Hepatocyte (in vitro differentiated cells): ENCODE measurements around the gene SOS2. TPM values are rescaled to one million over a fixed set of nuclear protein-coding genes. Genes with fewer than 3 reads are reported as not detected.

Source experiments
- DNase-seq: peaks from one replicate; pipeline ENCODE4 v3.0.0-alpha.2; 2016; ENCODE audit warnings: low spot score
- H2AFZ ChIP-seq: fragments of 200-600 bp; sonication (generic); 2 replicates; pipeline ENCODE4 v1.6.0; 2016; ENCODE audit warnings: antibody characterized with exemption, mild to moderate bottlenecking
- H3K27ac ChIP-seq: fragments of 200-600 bp; sonication (generic); 2 replicates; pipeline ENCODE4 v1.5.1; 2016; ENCODE audit warnings: mild to moderate bottlenecking
- H3K27me3 ChIP-seq: fragments of 200-600 bp; sonication (generic); 2 replicates; pipeline ENCODE4 v1.6.1; 2016
- H3K36me3 ChIP-seq: fragments of 200-600 bp; sonication (generic); replicated peaks from 2 replicates; pipeline ENCODE4 v1.5.1; 2016; ENCODE audit warnings: low read depth; ENCODE audit not compliant: insufficient read depth
- H3K4me1 ChIP-seq: fragments of 200-600 bp; sonication (generic); 2 replicates; pipeline ENCODE4 v1.5.1; 2016; ENCODE audit warnings: mild to moderate bottlenecking, moderate library complexity; ENCODE audit not compliant: insufficient read depth
- H3K4me2 ChIP-seq: fragments of 200-600 bp; sonication (generic); 2 replicates; pipeline ENCODE4 v1.6.0; 2016
- H3K4me3 ChIP-seq: fragments of 200-600 bp; sonication (generic); 2 replicates; pipeline ENCODE4 v1.5.1; 2016; ENCODE audit warnings: mild to moderate bottlenecking
- H3K79me2 ChIP-seq: fragments of 200-600 bp; sonication (generic); 2 replicates; pipeline ENCODE4 v1.6.0; 2017; ENCODE audit warnings: mild to moderate bottlenecking
- H3K9me2 ChIP-seq: fragments of 200-600 bp; sonication (generic); replicated peaks from 2 replicates; pipeline ENCODE4 v1.6.0; 2017; ENCODE audit warnings: mild to moderate bottlenecking; ENCODE audit not compliant: insufficient read depth
- H3K9me3 ChIP-seq: fragments of 200-600 bp; sonication (generic); 2 replicates; pipeline ENCODE4 v1.5.1; 2016; ENCODE audit warnings: low read depth, mild to moderate bottlenecking
- H4K20me1 ChIP-seq: fragments of 200-600 bp; sonication (generic); 2 replicates; pipeline ENCODE4 v1.6.0; 2016; ENCODE audit warnings: mild to moderate bottlenecking; ENCODE audit not compliant: insufficient read depth, poor library complexity, severe bottlenecking
- CTCF ChIP-seq: fragments of 200-600 bp; sonication (generic); IDR thresholded peaks from 2 replicates; pipeline ENCODE4 v1.5.1; 2016; ENCODE audit warnings: antibody characterized with exemption, mild to moderate bottlenecking; ENCODE audit not compliant: poor library complexity
- EZH2 ChIP-seq: fragments of 200-600 bp; sonication (generic); IDR thresholded peaks from 2 replicates; pipeline ENCODE4 v1.6.1; 2016; ENCODE audit warnings: antibody characterized with exemption, mild to moderate bottlenecking, borderline replicate concordance
- EZH2phosphoT487 ChIP-seq: fragments of 200-600 bp; sonication (generic); IDR thresholded peaks from one replicate; pipeline ENCODE4 v1.6.1; 2018; ENCODE audit warnings: antibody characterized with exemption, mild to moderate bottlenecking, low read depth, moderate library complexity; ENCODE audit not compliant: unreplicated experiment, severe bottlenecking
- WGBS: methylation state at CpG from one replicate; pipeline ENCODE4 v1.1.6; 2016; ENCODE audit warnings: low lambda C conversion rate; ENCODE audit errors: missing lambda C conversion rate; 5-methylcytosine and 5-hydroxymethylcytosine counted together
- polyA plus RNA-seq: library from polyadenylated mRNA; unstranded; fragments of >200 nt; fragmentation: Nextera tagmentation; extraction: Ambion mirVana; gene quantifications from 2 replicates; pipeline ENCODE4 v1.2.1, GENCODE V29; 2016
- total RNA-seq: library from RNA; depleted of rRNA; stranded (reverse); fragments of >200 nt; gene quantifications from 2 replicates; pipeline ENCODE4 v1.2.3, GENCODE V29; 2014

The SOS2 gene
- total and polyA plus RNA-seq, 2 experiments from 2014 or later = 12.9 to 28.7 TPM

- H3K9me2 ChIP-seq = no peaks in the 10 kb centered on the region
- H3K27me3 ChIP-seq = no peaks in the 10 kb centered on the region
- no peak overlapping the region for H2AFZ ChIP-seq
- no peak overlapping the region for H3K27ac ChIP-seq
- no peaks in the 10 kb centered on the region for H3K4me1 ChIP-seq
- no peak for DNase-seq
- H3K36me3 ChIP-seq = no peaks in the 10 kb centered on the region
- H3K4me2 ChIP-seq = no peak overlapping the region
- H3K79me2 ChIP-seq = no peaks in the 10 kb centered on the region
- no peaks in the 10 kb centered on the region for H3K9me3 ChIP-seq
- no peak overlapping the region for H3K4me3 ChIP-seq
- TF ChIP-seq EZH2phosphoT487 = no peak
- TF ChIP-seq EZH2 = no peak
- TF ChIP-seq CTCF = no peak
- H4K20me1 ChIP-seq = no peaks in the 10 kb centered on the region
- WGBS = 87% methylated on average over 2 of the region's 2 CpGs
Observed at GRCh38 chr14:50257732-50258131, 26.4 kb upstream of the SOS2 start.

GRCh38 chr14:50254248-50254647 is 22.9 kb upstream of the SOS2 start:
- H3K9me3 ChIP-seq = no peaks in the 10 kb centered on the region
- H3K9me2 ChIP-seq = no peaks in the 10 kb centered on the region
- H3K79me2 ChIP-seq = no peaks in the 10 kb centered on the region
- H4K20me1 ChIP-seq = no peaks in the 10 kb centered on the region
- no peak overlapping the region for H3K4me3 ChIP-seq
- no peaks in the 10 kb centered on the region for H3K4me1 ChIP-seq
- WGBS = 100% methylated on average over 3 of the region's 3 CpGs
- H3K4me2 ChIP-seq = no peak overlapping the region
- TF ChIP-seq CTCF = no peak
- no peak for TF ChIP-seq EZH2
- no peak for TF ChIP-seq EZH2phosphoT487
- DNase-seq = no peak
- no peaks in the 10 kb centered on the region for H3K36me3 ChIP-seq
- H2AFZ ChIP-seq = no peak overlapping the region
- no peak overlapping the region for H3K27ac ChIP-seq
- H3K27me3 ChIP-seq = no peaks in the 10 kb centered on the region

GRCh38 chr14:50249136-50249775 is 17.9 kb upstream of the SOS2 start:
- H3K4me2 ChIP-seq = no peak overlapping the region

More at GRCh38 chr14:50249136-50249775, 17.9 kb upstream of the SOS2 start:
- H3K36me3 ChIP-seq = no peaks in the 10 kb centered on the region
- H3K4me3 ChIP-seq = no peak overlapping the region
- no peak for TF ChIP-seq EZH2
- no peak for TF ChIP-seq EZH2phosphoT487
- no peak for TF ChIP-seq CTCF
- no peak overlapping the region for H3K27ac ChIP-seq
- no peaks in the 10 kb centered on the region for H3K9me2 ChIP-seq
- no peak for DNase-seq
- H3K4me1 ChIP-seq = no peaks in the 10 kb centered on the region
- no peaks in the 10 kb centered on the region for H3K27me3 ChIP-seq
- H2AFZ ChIP-seq = no peak overlapping the region
- H4K20me1 ChIP-seq = no peaks in the 10 kb centered on the region
- no peaks in the 10 kb centered on the region for H3K79me2 ChIP-seq
- 91% methylated on average over 7 of the region's 7 CpGs for WGBS
- H3K9me3 ChIP-seq = no peaks in the 10 kb centered on the region
